ENCODE results near the gene PRPF31.

DNA sequence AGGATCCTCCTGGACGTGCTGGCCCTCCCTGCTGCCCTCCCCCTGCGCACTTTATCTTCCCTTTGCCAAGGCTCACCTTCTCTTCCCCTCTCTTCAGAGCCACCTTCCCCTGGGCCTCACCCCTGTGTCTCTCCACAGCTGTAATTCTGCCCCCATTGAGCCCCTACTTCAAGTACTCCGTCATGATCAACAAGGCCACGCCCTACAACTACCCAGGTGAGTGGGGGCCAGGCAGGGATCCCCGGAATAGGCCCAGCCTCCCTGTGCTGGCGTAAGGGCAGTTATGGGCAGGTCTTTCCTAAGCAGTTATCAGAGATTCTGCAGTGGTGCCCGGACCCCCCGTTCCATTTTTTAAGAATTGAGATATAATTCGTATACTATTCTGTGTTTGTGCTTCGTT lies 9.8 kb upstream of the PRPF31 start:
- TF ChIP-seq, protein P1, sequence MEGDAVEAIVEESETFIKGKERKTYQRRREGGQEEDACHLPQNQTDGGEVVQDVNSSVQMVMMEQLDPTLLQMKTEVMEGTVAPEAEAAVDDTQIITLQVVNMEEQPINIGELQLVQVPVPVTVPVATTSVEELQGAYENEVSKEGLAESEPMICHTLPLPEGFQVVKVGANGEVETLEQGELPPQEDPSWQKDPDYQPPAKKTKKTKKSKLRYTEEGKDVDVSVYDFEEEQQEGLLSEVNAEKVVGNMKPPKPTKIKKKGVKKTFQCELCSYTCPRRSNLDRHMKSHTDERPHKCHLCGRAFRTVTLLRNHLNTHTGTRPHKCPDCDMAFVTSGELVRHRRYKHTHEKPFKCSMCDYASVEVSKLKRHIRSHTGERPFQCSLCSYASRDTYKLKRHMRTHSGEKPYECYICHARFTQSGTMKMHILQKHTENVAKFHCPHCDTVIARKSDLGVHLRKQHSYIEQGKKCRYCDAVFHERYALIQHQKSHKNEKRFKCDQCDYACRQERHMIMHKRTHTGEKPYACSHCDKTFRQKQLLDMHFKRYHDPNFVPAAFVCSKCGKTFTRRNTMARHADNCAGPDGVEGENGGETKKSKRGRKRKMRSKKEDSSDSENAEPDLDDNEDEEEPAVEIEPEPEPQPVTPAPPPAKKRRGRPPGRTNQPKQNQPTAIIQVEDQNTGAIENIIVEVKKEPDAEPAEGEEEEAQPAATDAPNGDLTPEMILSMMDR (optimal IDR thresholded peaks at IDR 0.05 in 1 of 3, IDR thresholded peaks at IDR 0.05 in 1 of 3, conservative IDR thresholded peaks at IDR 0.05 in 1 of 3; ENCODE audit: extremely low read depth in 1 of 3, insufficient read depth in 2 of 3, low read length in 3 of 3) = no peak
- no peak for TF ChIP-seq EZH2 (IDR thresholded peaks at IDR 0.05; ENCODE audit: low read length)

Data from keratinocyte (primary cell).